Keratinocyte (primary cell): ENCODE measurements around the gene PRDX2.

Source experiments
- CTCF ChIP-seq, 3 experiments: IDR thresholded peaks in 1 of 3; conservative IDR thresholded peaks in 1 of 3; optimal IDR thresholded peaks in 1 of 3; 2 replicates in 2 of 3; 3 replicates in 1 of 3; pipeline versions ENCODE3 to v1.5.1; 2011; ENCODE audit warnings: low read length in 3 of 3, mild to moderate bottlenecking in 3 of 3, moderate library complexity in 2 of 3, control low read depth in 1 of 3, inconsistent platforms in 1 of 3; ENCODE audit not compliant: insufficient read depth in 2 of 3; ENCODE audit errors: extremely low read depth in 1 of 3
- EZH2 ChIP-seq: IDR thresholded peaks from one replicate; pipeline ENCODE4 v1.6.1; 2012; ENCODE audit warnings: inconsistent platforms, mild to moderate bottlenecking, low read length, moderate library complexity

DNA sequence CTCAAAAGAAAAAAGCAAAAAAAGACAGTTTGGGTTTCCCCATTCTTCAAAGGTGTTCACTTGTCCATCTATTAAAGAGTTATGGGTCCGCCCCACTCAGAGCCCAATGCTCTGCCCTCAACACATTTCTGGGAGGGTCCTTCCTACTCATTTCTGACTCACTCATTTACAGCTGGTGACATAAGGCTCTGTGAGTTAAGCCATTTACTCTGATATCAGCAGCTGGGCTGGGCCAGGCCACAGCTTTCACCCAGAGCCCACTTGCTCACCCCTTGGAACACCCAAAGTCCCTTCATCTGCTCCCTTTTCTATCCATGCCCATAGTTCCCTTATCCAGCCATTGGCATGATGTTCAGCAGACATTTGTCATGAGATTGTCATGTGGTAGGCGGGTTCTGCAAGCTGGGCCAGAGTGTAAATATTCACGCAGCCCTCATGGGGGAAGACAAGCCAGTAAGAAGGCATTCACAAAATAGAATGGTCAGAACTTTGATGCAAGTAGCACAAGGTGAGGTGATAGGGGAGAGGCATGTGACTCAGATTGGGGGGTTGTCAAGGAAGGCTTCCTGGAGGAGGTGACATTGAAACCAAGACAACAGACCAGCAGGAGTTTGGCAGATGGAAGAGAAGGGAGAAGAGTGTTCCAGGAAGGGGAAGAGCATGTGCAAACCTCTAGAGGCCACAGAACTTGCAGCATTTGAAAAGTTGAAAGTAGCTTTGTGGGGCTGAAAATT lies 42.6 kb upstream of the PRDX2 start:
- TF ChIP-seq EZH2 (no peak), CTCF (optimal IDR thresholded peaks at IDR 0.05 in 1 of 3, IDR thresholded peaks at IDR 0.05 in 1 of 3, conservative IDR thresholded peaks at IDR 0.05 in 1 of 3; ENCODE audit: extremely low read depth in 1 of 3, insufficient read depth in 2 of 3, low read length in 3 of 3) (no peak)
